Hematopoietic multipotent progenitor cell treated with erythropoietin and hydrocortisone succinate and interleukin-3 and kit ligand, for 15 days (in vitro differentiated cells): ENCODE data around the gene NHS.

Experiments used
- DNase-seq: peaks from one replicate; pipeline ENCODE4 v3.0.0-alpha.2; 2015; ENCODE audit warnings: low spot score

NHS gene

DNA sequence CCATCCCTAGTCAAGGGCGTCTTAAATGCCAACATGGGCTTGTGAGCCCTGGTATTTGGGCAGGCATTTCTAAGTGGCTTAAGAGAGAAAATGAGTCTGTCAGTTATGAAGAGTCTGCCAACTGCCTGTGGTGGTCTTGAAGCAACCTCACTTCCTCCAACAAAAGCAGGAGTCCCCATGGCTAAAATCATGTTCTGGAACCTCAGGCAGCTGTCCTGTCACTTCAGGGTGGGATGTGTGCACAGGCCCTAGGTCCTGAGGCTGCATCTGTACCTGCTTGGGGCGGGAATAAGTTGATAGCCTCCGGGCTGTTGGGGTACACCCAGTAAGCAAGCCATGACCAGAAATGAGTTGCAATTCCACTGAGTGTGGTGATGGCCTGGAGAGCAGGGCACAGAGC, 247.3 kb downstream of the NHS start:
- no peak for DNase-seq

DNA sequence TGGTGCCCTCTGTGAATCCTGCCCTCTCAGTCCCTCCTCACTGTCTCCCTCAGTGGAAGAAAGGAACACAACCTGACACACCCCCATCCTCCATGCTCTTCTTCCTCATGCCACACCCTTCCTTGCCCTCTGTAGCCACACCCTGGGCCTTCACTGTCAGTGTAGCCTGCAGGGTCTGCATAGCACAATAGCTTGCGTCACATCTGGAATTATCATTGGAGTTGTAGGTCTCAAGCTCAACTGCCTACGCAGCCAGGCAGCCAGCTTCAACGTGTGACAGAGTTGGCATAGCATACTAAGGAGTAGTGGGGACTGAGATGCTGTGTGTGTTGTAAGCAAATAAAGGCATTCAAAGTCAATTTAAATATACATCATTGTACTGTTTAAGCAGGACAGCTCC, 248.8 kb downstream of the NHS start:
- no peak for DNase-seq

DNA sequence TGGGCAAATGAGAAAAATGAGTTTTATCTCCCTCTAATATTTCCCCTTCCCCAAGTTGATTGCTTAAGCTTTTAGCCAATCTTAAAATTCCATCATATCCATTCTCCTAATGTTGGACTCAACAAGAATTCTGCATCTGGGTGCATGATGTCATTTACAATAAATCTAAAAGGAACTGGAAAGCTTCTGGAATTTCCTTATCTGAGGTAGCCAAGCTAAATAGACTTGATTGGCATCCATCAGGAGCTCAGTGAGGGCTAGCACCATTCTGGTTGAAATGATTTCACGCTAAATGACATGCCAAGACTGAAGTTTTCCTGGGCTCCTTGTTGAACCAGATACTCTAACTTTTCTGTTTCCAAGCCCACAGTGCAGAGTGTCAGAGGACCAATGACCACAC, 252.0 kb downstream of the NHS start:
- DNase-seq = no peak

DNA sequence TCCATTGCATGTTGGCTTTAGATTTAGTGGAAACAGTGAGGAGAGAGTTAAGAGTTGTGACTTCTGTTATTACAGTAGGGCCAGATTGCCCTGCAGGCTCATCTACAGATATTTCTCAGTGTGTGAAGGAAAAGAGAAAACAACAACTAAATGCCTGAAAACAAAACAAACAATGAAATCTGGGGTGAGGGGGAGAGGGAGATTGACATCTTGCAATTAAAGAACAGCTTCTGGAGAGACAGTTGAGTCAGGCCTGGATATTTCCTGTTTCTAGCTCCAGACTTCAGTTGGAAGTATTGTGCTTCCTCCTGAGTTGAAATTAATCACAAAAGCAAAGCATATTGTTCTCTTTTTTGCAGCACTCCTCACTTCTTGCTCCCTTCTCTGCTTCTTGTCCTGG, 254.0 kb downstream of the NHS start:
- DNase-seq = no peak

DNA sequence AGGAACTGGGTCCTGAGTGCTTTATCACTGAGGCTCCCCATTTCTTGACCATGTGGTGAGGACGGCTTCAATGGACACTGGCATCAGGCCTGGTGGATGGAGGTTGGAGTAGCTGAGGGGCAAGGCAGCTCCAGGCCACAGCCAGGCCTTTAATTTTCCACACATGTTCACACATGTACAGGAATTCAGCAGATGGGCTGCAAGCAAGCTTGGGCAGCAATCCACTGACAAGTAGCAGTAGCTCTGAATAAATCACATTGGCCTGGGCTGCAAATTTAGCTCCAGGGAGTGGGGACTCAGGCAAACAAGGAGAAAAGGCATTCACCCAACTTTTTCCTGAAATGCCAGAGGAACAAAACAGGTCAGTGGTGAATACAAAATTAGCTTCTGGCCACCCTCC, 254.5 kb downstream of the NHS start:
- no peak for DNase-seq

DNA sequence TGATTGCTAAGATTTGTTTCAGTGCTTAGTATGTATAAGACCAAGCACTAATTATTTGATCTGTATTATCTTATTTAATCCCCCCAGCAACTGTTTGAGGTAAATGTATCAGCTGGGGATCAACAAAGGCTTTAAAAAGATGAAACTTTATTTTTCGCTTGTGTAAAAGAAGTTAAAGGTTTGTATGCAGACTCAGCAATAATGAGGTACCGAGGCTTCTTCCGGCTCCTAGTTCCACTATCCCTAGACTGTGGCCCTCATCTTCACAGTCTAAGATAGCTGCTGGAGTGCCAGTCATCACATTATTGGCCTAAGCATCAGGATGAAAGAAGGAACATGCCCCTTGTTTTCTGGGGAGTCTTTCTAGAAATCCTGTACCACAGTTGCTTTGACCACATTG, 256.6 kb downstream of the NHS start:
- DNase-seq = no peak

DNA sequence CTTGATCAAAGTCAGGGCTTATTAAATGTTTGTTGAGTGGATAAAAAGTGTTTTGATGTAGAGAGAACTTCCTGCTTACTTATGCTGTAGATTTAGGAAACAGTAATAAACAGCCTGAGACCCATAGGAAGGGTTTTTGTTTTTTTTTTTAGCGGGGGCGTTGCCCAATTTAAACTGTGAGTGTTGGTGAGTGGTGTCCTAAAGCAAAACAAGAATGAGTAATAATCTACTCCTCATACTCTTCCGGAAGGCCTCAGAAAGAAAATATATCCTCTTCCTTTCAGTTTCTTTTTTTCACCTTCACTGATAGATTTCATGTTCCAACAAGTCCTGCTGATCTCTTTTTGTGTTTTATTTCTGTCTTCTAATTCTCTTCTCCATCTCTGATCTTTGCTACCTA, 257.9 kb downstream of the NHS start:
- no peak for DNase-seq

DNA sequence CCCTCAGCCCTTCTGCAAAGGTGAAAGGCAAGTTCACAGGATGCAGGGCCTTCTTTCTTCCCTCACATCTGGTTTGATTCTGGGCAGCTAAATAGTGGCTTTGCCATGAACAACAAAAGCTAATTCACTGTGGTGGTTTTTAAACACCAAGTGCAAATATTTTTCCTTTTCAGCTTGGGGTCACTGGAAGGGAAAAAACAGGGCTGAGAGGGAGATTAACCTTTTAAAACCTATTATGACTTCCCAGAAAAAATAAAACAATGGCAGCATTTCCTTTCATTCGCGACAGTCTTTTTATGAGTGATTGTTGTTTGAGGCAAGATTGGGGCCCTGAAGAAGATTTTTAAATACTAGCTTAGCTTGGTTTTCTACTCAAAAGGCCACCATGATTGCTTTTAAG, 258.5 kb downstream of the NHS start:
- DNase-seq = no peak

DNA sequence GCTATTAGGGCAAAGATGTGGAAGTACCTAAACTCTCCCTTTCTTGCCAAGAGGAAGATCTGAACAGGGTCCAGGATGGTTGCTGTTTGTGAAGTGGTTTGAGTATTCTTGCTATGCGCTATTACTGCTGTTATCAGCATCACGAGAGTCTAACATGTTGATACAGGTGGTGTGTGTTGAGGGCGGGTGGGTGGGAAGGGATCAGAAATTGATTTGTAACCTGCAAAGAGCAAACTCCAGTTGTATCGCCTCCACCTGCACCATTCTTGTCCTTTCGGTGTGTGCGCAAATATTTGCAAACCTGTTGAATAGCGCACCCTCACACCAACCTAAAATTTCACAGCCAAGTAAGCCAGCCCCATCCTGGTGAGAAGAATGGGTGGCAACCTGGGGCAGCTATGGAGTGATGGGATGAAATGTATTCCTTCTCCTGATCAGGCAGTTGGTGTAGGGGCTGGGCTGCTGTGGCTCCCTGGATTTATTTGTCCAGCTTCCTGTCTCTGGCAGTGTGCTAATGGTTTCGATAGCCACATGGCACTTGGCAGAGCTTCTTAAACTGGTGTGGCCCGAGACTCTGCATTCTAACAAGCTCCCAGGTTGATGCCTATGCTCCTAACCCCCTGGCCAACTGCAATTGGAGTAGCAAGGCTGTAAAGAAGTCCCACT, 259.7 kb downstream of the NHS start:
- no peak for DNase-seq

DNA sequence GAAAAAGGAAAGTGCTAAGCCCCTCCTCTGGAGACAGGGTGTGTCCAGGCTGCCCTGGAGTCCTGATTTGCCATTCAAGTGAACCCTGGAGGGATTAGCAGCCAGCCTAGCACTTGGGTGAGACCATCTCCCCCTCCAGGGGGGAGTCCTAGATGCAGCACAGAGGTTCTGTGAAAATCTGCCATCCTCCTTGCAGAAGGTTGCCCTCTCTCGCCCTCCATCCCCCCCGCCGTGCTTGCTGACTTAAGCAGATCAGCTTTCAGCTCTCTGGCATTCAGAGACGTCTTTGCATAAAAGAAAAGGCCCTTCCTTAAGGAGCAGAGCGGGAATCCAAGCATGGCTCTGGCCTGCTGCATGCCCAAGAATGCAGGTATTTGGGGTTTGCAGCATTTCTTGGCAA, 260.2 kb downstream of the NHS start:
- DNase-seq = no peak

DNA sequence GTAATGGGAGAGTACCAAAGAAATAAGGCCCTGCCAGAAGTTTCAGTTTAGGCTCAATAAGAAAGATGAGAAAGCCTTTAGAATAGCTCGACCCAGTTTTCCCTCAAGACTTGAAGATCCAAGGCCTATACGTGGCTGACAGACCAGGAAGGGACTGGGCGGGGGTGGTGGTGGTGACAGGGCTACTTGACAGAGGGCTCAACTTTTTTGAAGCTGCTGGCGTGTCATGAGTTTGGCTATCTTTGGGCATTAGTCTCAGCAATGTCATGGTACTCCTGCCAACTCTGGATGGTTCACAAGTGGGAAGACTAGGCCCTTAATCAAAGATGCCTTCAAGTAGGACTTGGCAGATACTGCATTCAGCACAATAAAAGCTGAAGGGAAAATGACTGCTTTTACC, 262.2 kb downstream of the NHS start:
- no peak for DNase-seq

DNA sequence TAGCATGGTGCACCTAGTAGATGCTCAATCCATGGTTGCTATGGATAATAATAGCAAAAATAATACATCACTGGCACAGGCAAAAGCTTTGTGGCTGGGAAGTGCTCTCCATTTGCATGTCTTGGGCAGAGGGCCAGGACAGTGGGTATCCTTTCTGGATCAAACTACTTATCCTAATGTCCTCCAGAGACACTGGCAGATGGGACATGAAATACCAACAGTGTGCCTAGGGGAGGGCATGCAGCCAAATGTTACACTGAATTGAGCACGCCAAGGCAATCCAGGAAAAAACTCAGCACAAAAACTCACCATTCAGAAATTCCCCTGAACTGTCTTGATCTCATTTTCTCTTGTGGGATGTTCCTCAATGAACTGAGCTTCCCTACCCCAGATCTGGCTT, 263.7 kb downstream of the NHS start:
- no peak for DNase-seq

DNA sequence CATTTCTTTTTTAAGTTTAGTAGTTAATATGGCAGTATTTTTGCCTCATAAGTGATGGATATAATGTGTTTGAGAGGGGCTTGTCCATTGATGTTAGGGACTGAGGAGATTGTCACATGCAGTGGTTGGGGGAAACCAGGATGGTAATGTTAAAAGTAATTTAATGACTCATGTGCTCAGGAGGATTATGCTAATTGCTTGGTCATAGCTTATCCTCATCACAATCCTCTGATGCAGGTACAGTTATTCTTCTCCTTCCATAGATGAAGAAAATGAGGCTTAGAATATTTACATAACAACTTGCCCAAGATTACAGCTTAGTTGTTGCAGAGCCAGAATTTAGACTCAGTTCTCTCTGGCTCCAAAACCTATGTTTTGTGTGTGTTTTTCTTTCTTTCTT, 267.9 kb downstream of the NHS start:
- DNase-seq = no peak

DNA sequence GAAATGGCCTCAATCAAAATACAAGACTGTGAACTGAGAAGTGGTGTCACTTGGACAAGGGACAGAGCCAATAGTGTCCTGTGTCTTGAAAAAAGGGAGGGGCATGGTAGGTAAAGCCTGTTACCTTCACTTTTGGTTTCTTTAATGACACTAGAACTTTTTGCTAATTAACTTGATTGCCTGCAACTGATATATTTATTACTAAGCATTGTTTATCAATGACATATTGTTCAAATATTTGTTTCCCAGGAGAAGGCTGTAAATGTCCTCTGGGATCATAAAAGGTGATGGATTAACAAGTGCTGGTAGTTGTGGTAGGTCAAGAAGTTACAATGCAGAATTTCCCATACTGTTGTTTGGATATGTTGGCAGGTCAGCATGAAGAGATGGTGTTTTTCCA, 268.5 kb downstream of the NHS start:
- no peak for DNase-seq

DNA sequence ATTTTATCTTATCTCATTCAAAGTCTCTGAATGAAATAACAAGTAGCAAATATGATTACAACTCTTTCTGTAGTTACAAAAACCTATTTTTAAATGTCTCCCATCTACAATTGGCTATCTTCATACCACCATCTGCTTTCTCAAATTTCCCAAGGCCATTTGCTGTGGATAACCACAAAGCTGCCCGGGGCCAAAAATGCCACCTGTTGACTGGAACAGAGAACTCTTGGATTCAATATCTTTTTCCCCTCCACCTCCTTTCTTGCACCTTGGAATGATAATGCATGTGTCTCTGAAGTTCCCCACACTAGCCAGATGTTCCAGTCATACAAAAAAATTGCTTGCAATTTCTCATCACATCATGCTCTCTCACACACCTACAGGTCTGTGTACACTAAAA, 269.0 kb downstream of the NHS start:
- no peak for DNase-seq

DNA sequence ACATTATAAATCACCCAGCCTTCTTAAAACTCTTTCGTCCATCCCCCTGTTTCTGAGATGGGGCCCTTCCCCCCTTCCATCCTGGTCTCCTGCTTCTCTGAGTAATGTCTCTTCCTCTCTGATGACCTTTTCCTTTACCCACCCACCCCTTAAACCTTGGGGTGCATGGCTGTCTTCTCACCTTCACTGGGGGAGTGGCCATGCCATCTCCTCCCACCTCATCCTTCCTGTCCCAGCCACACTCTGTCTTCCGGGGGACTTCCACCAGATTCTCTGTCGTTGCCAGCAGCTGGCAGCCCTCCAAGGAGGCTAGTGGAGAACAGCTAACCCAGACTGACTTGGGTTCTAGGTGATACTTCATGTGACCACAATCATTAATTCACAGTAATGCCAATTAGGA, 279.1 kb downstream of the NHS start:
- no peak for DNase-seq

DNA sequence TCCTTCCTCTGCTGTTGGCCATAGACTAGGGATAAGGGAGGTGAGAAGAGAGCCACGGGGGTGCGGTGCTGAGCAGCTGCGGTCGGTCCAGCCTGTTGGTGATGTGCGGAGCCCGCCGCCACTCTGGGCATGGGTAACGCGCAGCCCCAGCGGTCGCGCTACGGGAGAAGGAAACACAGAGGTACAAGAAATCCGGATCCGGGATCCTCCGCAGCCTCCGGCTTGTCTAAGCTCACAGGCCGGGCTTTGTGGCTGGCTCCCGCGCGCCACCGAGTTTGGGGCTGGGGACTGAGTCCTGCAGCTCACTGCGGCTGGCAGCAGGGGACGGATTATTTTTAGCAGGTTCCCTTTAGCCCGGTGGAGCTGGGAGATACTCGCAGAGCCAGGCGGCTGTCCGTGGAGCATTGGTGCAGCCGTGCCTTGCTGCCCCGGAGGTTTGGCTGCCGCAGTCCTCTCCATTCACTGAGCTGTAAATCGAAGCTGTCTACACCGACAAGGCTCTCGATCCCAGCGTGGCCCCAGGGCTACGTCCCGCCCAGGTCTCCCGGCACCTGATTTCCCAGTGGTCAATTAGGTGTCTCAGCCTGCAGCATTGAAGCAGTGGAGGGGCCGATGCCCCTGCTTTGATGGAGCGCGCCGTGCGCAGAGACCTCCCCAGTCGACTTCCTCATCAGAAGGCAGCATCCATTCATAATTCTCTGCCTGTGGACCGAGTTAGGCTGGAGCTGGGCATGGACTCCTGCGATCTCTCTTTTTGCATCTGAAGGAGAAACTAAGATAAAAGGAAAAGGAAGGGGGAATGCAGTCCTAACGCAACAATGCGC, 280.4 kb downstream of the NHS start:
- DNase-seq = no peak

DNA sequence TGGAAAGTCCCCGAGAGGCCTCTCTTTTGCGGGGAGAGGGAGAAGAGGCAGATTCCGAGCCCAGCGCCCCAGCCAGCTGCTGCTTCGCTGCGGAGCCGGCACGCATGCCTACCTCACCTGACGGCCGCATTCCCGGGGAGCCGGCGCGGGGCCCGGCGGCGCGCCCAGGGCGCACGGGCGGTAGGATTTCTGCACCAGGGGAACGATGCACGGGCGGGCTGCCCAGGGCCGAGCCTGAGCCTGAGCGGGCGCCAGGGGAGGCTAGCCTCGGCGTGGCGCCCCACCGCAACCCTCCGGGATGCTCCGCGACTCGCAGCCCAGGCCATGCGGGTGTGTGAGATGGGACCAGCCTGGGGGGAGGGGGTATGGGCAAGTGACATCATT, 281.0 kb downstream of the NHS start:
- DNase-seq = no peak

DNA sequence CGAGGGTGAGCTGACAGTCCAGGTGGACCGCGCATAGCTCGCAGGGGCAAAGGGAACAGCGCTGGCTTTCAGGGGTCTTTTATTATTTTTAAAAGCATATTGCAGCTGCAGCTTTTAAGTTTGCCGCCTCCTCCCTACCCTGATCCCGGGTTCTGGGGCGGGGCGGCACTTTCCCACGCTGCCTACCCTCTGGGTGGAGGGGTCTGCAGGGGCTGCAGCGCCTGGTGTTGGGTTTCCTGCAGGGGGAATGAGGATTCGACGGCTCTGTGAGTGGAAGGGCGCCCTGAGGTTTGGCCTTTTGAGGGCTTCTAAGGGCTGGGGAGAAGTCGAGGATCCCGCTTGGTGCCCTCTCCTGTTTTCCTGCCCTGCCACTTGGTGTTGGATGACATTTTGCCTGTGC, 281.6 kb downstream of the NHS start:
- no peak for DNase-seq

DNA sequence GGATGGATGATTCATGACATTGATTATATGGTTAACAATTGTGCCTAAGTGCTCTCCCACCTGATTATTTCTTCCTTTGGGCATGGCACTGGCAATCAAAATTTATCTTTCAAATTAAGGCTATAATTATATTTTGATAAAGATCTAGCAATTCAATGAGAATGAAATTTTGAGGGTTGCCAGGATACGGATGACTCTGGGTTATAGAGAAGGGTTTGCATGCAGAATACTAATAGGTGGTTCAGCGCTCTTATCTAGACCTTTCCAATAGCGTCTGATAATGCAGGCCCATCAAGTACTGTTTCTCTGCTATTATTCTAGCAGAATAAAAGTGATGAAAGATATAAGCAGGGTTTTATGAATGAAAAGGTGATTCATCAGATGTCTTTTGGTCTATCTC, 287.4 kb downstream of the NHS start:
- DNase-seq = no peak

DNA sequence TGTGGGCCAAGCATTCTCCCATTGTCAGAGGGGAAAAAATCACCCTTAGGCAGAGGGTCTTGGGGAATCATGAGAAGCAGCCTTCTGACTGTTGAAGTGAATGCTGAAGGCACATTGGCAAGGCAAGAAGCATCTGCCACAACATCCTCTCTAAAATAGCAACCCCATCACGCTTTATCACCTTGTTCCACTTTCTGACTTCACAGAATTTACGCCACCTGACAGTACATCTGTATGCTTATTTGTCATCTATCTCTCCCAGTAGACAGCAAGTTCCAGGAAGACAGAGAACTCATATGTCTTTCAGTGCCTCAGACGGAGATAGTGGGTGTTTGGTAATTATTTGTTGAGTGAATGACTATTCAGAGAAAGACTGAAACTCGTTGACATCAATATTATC, 293.9 kb downstream of the NHS start:
- no peak for DNase-seq

DNA sequence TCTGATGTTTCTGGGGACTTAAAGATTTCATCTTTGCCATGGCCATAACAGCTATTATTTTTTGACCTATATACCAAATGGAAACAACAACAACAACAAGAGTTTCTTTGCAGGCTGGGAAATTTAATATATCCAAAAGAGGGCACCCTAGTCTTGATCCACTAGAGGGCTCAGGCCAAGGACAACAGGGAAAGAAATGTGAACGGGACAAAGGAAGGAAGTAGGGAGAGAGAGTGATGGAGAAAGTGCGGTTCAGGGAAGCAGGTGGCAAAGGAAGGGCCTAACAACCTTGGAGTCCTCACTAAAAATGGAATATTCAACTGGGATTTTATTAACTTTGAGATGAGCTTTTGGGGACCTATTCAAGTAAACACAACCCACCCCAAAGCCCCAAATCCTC, 294.5 kb downstream of the NHS start:
- DNase-seq = no peak

DNA sequence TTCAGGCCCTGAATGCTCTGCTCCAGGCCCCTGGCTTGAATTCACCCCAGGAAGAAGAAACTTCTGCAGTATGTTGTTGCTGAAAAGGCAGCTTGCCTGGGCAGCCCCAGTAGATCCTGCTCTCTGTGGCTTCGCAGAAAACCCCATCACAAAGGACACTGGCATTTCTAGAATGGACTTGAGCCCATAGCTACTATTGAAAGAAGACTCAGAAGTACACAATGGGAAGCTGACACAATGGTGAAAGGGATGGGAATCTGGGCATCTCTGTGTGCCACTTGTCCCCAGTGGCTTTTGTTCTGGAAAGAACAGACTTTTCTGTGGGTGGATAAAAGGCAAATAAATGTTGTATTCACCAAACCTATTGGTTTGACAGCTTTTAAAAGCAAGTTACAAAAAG, 294.9 kb downstream of the NHS start:
- no peak for DNase-seq

DNA sequence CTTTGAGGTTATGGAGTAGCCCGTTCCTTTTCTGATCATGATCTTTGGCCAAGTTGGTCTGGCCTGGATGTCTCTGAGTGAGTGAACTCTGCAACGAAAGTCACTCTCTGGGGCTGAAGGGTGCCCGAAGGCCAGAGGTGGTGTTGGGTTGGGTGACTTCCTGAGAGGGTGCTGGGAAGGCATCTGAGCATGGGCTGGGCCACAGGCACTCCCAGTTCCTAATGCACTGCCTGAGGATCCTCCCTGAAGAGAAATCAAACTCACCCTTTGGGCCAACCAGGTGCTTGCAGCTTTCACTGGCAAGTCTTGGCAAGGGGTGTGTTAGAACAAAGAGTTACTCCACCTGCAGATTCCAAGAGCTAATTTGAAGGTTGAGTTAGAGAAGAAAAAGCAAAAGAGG, 295.9 kb downstream of the NHS start:
- DNase-seq = no peak
